ENCODE results near the gene PNPLA2.

- TF ChIP-seq CTCF (IDR thresholded peaks at IDR 0.05) (no peak), POLR2A (IDR thresholded peaks at IDR 0.05) (peak; percentile 80)
Observed at GRCh38 chr11:819943-820649, 1.4 kb downstream of the PNPLA2 start.
